ENCODE measurements around the gene TBX4.
"Not testable (repeated sequence)": the region's sequence is repeated elsewhere in the genome, so short reads cannot be mapped to it uniquely, and the experiment has no call there.

Gene TBX4

GRCh38 chr17:61486135-61487120 is 34.2 kb downstream of the TBX4 start:
- DNase-seq: no peak

- no peak for DNase-seq
These were observed 35.2 kb downstream of the TBX4 start for GRCh38 chr17:61487161-61487988.

- no peak for DNase-seq
These were observed 35.9 kb downstream of the TBX4 start for GRCh38 chr17:61487989-61488595.

- no peak for DNase-seq
These were observed 36.9 kb downstream of the TBX4 start for GRCh38 chr17:61488878-61489718.

- DNase-seq: no peak
These were observed 37.7 kb downstream of the TBX4 start for GRCh38 chr17:61489719-61490490.

GRCh38 chr17:61490540-61490975 is 38.3 kb downstream of the TBX4 start:
- DNase-seq: no peak

- no peak for DNase-seq
These were observed 39.8 kb downstream of the TBX4 start for GRCh38 chr17:61491981-61492380.

GRCh38 chr17:61492759-61493526 is 40.7 kb downstream of the TBX4 start:
- no peak for DNase-seq

GRCh38 chr17:61493830-61494324 is 41.7 kb downstream of the TBX4 start:
- not testable (repeated sequence) for DNase-seq

- DNase-seq: no peak
These were observed 42.3 kb downstream of the TBX4 start for GRCh38 chr17:61494325-61495160.

- DNase-seq: no peak
These were observed 43.1 kb downstream of the TBX4 start for GRCh38 chr17:61495161-61495857.

GRCh38 chr17:61496174-61496956 is 44.1 kb downstream of the TBX4 start:
- no peak for DNase-seq

GRCh38 chr17:61496957-61497653 is 44.9 kb downstream of the TBX4 start:
- DNase-seq: no peak

GRCh38 chr17:61498042-61498994 is 46.1 kb downstream of the TBX4 start:
- DNase-seq: no peak

GRCh38 chr17:61499632-61500031 is 47.4 kb downstream of the TBX4 start:
- DNase-seq: no peak

GRCh38 chr17:61500287-61500686 is 48.1 kb downstream of the TBX4 start:
- DNase-seq: no peak
